ENCODE measurements around the gene IGSF9.

IGSF9 gene

GRCh38 chr1:159945483-159946241 lies at the start of gene IGSF9:
Gene IGSF9, minus strand, starts transcription at chr1:159945613. Its CDS starts 2,159 bp downstream, at chr1:159943454.
- peak; percentile 78 for DNase-seq

- DNase-seq, result no peak
Measured at GRCh38 chr1:159994896-159995295, 49.5 kb upstream of the IGSF9 start.

- DNase-seq, result no peak
Measured at GRCh38 chr1:159993911-159994310, 48.5 kb upstream of the IGSF9 start.

- no peak for DNase-seq
Measured at GRCh38 chr1:159992161-159992560, 46.7 kb upstream of the IGSF9 start.

DNA sequence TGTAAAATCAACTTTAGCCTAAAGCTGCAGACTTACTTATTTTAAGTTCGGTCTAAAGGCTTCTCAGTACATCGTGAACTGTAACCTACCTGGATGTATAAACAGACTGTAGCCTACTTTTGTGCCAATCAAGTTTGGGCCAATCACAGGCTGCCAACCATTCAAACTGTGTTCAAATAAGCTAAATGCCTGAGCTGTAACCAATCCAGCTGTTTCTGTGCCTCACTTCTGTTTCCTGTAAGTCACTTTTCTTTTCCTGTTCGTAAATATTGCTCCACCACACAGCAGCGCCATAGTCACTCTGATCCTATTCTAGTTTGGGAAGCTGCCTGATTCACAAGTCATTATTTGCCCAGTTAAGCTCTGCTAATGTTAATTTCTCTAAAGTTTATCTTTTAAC lies 46.1 kb upstream of the IGSF9 start:
- DNase-seq, result no peak

DNA sequence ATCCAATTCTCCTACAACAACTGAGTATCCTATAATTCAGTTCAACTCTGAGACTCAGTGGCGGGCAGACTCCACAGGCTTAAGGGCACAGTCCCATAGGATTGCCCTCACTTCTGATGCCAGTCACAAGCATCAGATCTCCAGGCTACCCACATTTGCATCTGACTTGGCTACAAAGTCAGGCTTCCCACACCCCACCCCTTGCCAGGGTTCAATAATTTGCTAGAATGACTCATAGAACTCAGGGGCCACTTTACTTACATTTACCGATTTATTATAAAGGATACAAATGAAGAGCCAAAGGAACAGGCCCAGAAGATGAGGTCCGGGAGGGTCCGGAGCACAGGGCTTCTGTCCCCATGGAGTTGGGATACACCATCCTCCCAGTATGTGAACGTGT lies 44.6 kb upstream of the IGSF9 start:
- DNase-seq, result no peak

- no peak for DNase-seq
Measured at GRCh38 chr1:159989581-159989980, 44.2 kb upstream of the IGSF9 start.

DNA sequence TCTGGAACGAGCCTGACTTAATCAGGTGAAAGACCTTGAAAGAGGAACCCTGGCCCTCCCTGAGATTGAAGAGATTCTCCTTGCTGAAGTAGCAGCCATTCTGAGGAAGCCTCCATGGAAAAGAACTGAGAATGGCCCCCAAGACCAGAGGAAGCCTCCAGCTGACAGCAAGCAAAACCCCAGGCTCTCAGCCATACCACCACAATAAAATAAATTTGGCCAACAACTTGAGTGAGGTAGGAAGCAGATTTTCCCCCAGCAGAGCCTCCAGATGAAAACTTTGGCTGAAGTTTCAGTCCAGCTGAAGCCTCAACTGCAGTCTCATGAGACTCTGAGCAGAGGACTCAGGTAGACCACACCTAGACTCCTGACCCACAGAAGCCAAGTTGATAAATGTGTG lies 42.6 kb upstream of the IGSF9 start:
- DNase-seq, result no peak

DNA sequence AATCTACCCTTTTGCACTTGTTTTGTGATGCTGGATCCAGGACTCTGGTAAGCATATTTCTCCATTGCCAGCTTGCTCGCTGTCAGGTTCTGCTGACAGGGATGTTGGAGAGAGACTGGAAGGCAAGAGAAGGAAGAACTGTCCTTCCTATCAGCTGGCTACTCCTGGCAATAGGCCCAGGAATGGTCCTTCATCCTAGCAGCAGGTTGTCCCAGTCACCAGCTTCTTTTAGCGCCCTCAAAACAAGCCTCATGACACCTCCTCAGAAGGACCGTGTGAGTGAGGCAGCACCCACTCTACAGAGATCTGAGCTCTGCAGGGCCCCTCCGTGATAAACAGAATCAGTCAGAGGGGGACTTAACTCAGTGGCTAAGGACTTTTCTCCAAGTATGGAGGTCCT lies 41.8 kb upstream of the IGSF9 start:
- DNase-seq, result no peak

DNA sequence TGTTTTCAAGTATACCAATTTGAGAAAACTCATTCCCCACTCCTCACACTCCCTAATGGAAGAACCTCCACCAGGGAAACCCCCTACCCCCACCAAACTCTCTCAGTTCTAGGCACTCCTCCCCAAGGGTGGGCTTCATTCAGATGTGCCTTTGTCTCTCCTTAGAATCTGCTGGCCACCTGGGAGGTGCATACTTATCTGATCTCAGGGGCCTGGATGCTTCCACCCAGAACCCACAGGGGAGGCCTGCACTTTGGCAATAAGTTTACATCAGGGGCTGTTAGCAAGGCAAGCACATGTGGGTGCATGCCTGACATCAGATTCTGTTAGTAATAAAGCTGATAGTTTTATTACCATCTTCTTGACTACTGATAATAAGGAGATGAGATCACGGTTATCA lies 41.1 kb upstream of the IGSF9 start:
- no peak for DNase-seq

GRCh38 chr1:159986093-159986492 lies 40.7 kb upstream of the IGSF9 start:
- no peak for DNase-seq

DNA sequence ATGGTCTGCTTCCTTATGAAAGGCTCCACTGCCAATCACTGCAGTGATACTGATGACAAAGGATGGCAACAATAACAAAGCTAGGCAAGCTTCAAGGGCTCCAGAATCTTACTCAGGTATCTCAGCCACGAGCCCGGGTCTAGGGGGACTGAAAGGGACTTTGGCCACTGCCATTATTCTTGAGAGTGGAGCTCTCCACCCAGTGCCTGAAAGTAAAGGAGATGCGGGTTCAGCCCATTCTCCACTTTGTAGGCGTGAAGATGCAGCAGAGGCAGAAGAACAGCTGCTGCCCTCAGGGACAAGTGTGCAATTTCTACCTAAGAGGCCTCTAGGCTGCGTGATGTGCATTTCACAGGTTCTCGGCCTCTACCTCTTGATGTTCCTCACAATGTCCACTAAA lies 40.1 kb upstream of the IGSF9 start:
- no peak for DNase-seq

- DNase-seq, result no peak
Measured at GRCh38 chr1:159983681-159984080, 38.3 kb upstream of the IGSF9 start.

GRCh38 chr1:159982280-159982679 lies 36.9 kb upstream of the IGSF9 start:
- DNase-seq, result no peak

GRCh38 chr1:159981351-159982055 lies 36.1 kb upstream of the IGSF9 start:
- DNase-seq, result no peak

- DNase-seq, result no peak
Measured at GRCh38 chr1:159980786-159981185, 35.4 kb upstream of the IGSF9 start.

DNA sequence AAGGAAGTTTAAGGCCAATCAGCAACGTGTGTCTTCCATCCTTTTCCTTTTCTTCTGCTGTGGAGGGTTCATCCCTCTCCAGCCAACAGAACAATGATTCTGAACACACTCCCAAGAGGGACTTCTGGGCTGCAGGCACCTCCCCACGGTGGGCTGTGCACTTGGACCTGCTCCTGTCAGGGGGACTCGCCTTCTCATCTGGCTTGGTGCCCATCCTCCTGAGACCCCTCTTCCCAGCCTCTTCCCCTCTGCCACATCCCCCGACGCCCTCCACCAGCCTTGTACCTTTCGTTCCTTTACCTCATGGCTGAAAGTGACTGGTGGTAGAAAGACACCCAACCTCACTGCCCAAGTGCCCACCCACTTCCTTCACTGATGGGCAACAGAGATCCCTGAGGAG lies 34.7 kb upstream of the IGSF9 start:
- no peak for DNase-seq

DNA sequence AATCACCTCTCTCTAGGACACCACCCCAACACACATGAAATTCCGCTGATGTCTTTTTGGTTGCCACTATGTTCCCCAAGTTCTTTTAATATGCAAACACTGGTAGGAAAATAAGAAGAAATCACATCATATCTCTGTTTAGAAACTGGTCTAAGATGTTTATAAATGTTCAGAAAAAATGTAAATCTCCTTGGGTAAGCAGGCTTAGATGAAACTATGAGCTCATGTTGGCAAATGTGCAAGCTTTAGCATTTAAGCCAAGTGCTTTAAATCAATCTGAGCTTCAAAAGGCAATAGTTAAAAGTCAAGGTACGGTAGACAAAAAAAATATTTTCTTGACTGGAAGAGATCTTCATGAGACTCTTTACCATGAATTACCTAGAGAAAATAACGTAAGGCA lies 33.8 kb upstream of the IGSF9 start:
- DNase-seq, result no peak

- DNase-seq, result no peak
Measured at GRCh38 chr1:159978107-159978398, 32.6 kb upstream of the IGSF9 start.

- DNase-seq, result no peak
Measured at GRCh38 chr1:159977364-159978106, 32.1 kb upstream of the IGSF9 start.

DNA sequence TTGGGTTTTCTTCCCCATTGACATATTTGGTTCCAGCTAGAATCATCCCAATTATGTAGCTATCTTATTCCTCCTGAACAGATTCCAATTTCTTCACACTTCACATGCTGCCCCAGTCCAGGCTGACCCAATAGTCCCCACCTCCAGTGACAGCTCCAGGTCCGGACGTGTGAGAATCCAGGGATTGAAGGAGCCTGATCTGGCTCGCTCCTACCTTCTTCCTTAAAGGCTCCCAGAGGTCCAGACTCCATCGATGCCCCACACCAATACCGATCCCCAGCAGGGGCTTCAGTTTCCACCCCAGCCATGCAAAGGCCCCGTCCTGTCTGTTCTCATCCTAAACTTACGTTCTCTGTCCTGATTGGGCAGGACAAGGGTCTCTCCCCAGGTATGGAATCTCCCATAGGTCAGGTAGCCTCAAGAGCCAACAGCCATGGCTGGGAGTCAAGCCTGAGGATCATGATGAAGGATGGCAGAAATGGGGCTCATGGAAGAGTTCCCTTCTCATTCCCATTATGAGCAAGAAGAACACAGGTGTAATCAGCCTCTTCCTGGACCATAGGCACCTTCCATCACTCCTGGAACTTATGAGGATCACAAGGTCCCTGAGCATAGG lies 29.0 kb upstream of the IGSF9 start:
- DNase-seq, result no peak

DNA sequence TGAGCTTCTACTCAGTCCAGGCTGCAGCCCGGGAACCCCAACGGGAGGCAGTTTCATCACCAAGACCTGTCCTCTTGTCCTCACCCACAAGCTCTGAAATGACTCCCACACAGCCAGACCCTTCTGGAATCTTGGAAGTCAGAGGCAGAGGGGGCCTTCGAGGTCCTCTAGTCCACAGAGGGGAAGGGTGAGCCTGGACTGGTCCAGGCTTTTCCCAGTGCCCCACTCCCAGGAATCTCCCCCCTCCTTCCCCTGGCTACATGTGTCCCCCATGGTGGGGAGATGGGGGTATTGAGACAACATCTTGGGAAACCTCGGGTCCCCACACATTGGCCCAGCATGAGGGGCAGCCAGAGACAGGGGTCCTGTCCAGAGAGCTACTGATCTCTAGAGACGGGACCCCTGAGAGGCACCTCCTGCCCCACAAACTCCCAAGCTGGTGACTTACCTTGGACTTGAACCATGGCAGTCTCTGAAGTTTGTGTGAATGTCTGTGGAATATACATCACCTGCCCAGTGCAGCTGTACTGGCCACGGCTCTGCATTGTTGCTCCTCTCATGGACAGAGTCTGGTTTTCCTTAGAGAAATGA lies 28.0 kb upstream of the IGSF9 start:
- no peak for DNase-seq
